Mesothelial cell of epicardium (in vitro differentiated cells): ENCODE results near the gene ITIH5. TPM values are rescaled to one million over a fixed set of nuclear protein-coding genes. Genes with fewer than 3 reads are reported as not detected.
"Not testable (repeated sequence)": the region's sequence is repeated elsewhere in the genome, so short reads cannot be mapped to it uniquely, and the experiment has no call there.

Experiments
- DNase-seq, 2 experiments: peaks; one replicate each; pipeline ENCODE4 v3.0.0; 2021; ENCODE audit warnings: low spot score in 2 of 2; ENCODE audit not compliant: unreplicated experiment in 2 of 2
- H3K27ac Mint-ChIP-seq: 2 replicates; pipeline ENCODE4 v1.8.0; 2021; ENCODE audit warnings: mixed read lengths
- H3K27me3 Mint-ChIP-seq: 2 replicates; pipeline ENCODE4 v1.8.0; 2021; ENCODE audit warnings: low read depth, mixed read lengths
- H3K36me3 Mint-ChIP-seq: 2 replicates; pipeline ENCODE4 v1.8.0; 2021; ENCODE audit warnings: mixed read lengths
- H3K4me1 Mint-ChIP-seq: 2 replicates; pipeline ENCODE4 v1.8.0; 2021; ENCODE audit warnings: mixed read lengths
- H3K4me3 Mint-ChIP-seq: 2 replicates; pipeline ENCODE4 v1.8.0; 2021; ENCODE audit warnings: mild to moderate bottlenecking, moderate library complexity, mixed read lengths
- H3K9me3 Mint-ChIP-seq: 2 replicates; pipeline ENCODE4 v1.8.0; 2021; ENCODE audit warnings: mixed read lengths
- total RNA-seq: library from RNA; stranded (reverse); gene quantifications from 3 replicates; pipeline ENCODE4 v1.2.1, GENCODE V29; 2021
- TF ChIP-seq, protein P1 (sequence below): fragments of 200-600 bp; sonication (generic); IDR thresholded peaks from one replicate; pipeline ENCODE4 v1.5.0; 2021; ENCODE audit warnings: antibody characterized with exemption; ENCODE audit not compliant: unreplicated experiment

Gene ITIH5
- total RNA-seq, 1 donor from 2014 or later, result 21.0 TPM

DNA sequence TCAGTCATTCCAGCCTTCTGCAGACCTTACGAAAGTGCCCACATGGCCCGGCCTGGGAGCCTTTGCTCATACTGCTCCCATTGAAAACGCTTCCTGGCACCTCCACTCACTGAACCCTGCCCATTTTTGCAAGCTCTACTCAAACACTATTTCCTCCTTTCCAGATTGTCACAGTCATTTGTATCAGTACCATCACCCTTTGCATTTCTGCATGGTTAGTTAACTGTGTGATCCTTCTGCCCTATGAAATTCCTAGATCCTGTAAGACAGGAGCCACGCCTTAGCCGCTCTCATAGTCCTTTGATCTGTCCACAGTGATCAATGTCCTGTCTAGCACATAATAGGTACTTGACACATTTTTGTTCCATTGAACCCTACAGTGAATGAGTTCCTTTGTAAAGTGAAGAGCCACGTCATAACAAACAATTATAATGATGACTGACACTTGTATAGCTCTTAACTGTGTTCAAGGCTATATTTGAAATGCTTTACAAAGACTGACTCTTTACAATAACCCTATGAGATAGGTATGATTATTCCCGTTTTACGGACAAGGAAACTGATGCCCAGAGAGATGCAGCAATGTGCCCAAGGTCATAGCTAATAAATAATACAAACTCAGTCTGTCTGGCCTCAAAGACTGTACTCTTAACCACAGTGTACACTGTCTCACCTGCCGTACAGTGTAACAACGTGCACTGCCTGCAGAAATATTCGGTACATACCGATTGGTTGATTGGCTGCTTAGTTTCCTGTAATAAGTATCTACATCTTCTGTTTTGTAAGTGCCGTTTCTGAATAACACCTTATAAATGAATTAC, 19.8 kb upstream of the ITIH5 start:
- Mint-ChIP-seq H3K27me3 (peaks cover 17% of the 10 kb centered on the region), H3K9me3 (peaks cover 32% of the 10 kb centered on the region), H3K4me1 (peaks cover 3% of the 10 kb centered on the region), H3K36me3 (no peaks in the 10 kb centered on the region), H3K4me3 (no peak overlapping the region), H3K27ac (no peak overlapping the region)
- TF ChIP-seq, protein P1, sequence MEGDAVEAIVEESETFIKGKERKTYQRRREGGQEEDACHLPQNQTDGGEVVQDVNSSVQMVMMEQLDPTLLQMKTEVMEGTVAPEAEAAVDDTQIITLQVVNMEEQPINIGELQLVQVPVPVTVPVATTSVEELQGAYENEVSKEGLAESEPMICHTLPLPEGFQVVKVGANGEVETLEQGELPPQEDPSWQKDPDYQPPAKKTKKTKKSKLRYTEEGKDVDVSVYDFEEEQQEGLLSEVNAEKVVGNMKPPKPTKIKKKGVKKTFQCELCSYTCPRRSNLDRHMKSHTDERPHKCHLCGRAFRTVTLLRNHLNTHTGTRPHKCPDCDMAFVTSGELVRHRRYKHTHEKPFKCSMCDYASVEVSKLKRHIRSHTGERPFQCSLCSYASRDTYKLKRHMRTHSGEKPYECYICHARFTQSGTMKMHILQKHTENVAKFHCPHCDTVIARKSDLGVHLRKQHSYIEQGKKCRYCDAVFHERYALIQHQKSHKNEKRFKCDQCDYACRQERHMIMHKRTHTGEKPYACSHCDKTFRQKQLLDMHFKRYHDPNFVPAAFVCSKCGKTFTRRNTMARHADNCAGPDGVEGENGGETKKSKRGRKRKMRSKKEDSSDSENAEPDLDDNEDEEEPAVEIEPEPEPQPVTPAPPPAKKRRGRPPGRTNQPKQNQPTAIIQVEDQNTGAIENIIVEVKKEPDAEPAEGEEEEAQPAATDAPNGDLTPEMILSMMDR, result no peak
- no peak for DNase-seq

DNA sequence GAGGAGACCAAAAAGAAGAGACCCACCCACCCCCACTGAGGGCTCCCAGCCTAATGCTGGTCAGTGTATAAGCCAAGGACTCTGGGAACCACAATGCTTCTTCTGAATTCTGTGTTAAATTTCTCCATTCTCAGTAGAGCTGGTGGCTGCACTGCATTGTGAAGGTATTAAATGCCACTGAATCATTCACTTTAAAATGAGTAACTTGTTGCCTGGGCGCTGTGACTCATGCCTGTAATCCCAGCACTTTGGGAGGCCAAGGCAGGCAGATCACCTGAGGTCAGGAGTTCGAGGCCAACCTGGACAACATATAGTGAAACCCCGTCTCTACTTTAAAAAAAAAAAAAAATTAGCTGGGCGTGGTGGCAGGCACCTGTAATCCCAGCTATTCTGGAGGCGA, 13.3 kb upstream of the ITIH5 start:
- not testable (repeated sequence) for H3K27ac Mint-ChIP-seq, H3K4me1 Mint-ChIP-seq, H3K36me3 Mint-ChIP-seq, H3K4me3 Mint-ChIP-seq, DNase-seq
- Mint-ChIP-seq H3K9me3 (peaks cover 12% of the 10 kb centered on the region), H3K27me3 (peaks cover 35% of the 10 kb centered on the region)

DNA sequence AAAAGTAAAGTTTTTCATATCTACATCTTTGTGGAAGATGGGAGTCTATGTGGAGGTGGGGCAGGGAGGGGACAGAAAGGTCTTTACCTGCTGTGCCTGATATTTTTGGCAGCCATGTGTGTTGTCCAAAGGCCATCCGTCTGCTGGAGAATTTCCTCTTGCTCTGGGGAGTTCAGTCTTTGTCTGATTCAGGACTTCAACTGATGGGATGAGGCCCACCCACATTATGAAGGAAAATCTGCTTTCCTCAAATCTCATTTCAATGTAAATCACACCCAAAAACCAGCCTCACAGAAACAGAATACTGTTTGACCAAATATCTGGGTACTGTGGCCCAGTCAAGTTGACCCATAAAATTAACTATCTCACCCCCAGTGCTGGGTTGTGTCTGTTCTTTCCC, 12.5 kb upstream of the ITIH5 start:
- Mint-ChIP-seq H3K9me3 (peaks cover 12% of the 10 kb centered on the region), H3K36me3 (no peaks in the 10 kb centered on the region), H3K4me3 (no peak overlapping the region), H3K27ac (no peak overlapping the region), H3K4me1 (no peaks in the 10 kb centered on the region), H3K27me3 (peaks cover 42% of the 10 kb centered on the region)
- DNase-seq, result no peak
- TF ChIP-seq, protein P1, result no peak

DNA sequence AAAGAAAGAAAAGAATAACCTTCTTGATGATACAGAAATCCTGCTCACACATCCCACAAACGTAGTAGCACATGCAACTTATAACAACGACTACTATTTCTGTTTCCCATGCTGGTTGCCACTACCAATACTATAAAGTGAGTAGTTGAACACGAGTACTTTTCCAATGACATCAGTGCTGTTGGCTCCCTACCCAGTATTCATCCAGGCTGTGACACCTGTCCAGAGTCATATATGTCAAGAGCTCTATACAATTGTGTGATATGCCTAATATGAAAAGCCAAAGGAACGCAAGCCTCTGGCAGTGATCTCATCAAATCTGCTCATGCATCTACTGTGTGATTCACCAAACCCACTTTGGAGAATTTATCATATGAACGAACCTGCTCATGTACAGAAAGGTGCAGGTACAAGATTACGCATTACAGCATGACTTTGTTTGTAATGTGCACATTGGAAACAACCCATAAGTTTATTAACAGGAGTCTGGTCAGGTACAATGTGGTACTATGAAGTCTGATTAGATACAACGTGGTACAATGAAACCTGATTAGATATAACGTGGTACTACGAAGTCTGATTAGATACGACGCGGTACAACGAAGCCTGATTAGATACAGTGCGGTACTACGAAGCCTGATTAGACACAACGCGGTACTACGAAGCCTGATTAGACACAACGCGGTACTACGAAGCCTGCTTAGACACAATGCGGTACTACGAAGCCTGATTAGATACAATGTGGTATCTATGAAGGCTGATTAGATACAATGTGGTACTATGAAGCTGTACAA, 5.8 kb upstream of the ITIH5 start:
- Mint-ChIP-seq H3K27me3 (peaks cover 71% of the 10 kb centered on the region), H3K36me3 (no peaks in the 10 kb centered on the region), H3K4me1 (peaks cover 8% of the 10 kb centered on the region), H3K27ac (no peak overlapping the region), H3K9me3 (no peaks in the 10 kb centered on the region), H3K4me3 (no peak overlapping the region)
- TF ChIP-seq, protein P1, result no peak
- no peak for DNase-seq

DNA sequence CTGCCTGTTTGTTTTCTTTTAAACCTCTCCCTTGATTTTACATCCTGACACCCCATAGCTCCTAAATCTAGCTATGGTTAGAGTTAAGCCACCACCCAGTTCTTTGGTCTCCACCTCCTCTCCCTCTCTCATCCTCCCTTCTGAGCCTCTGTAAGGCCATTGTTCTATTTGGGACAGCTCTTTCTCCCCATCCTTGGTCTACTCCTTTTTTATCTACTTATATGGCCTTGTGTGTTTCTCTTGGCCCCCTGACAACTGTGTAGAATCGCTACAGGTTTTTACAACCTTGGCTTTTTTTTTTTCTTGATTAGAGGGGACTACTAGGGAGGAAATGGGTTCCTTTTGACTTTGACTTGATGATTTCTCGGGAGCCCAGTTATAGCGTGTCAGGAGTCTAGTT, 3.4 kb upstream of the ITIH5 start:
- no peak overlapping the region for H3K27ac Mint-ChIP-seq
- peaks cover 21% of the 10 kb centered on the region for H3K4me1 Mint-ChIP-seq
- TF ChIP-seq, protein P1, result no peak
- H3K27me3 Mint-ChIP-seq, result peaks cover 67% of the 10 kb centered on the region
- no peak overlapping the region for H3K4me3 Mint-ChIP-seq
- no peak for DNase-seq
- H3K36me3 Mint-ChIP-seq, result no peaks in the 10 kb centered on the region
- H3K9me3 Mint-ChIP-seq, result no peaks in the 10 kb centered on the region
